Measurements from ENCODE around the gene SCAP. TPM values are rescaled to one million over a fixed set of nuclear protein-coding genes. Genes with fewer than 3 reads are reported as not detected.
A peak's percentile ranks its signal among the peaks of the same experiment; 100 is the strongest.
"Not testable (repeated sequence)": the region's sequence is repeated elsewhere in the genome, so short reads cannot be mapped to it uniquely, and the experiment has no call there.

The SCAP gene
- polyA plus RNA-seq, 2 donors = 36.4 to 50.2 TPM

- H3K27ac ChIP-seq (ENCODE audit: low read depth in 2 of 2, low read length in 1 of 2) = no peak overlapping the region
- WGBS, 2 donors = 84 to 91% methylated on average over 3 of the region's 3 CpGs
- no peaks in the 10 kb centered on the region for H3K4me1 ChIP-seq (ENCODE audit: control insufficient read depth in 2 of 2, insufficient read depth in 2 of 2, low read length in 1 of 2)
- no peaks in the 10 kb centered on the region for H3K27me3 ChIP-seq (ENCODE audit: control insufficient read depth in 1 of 2, insufficient read depth in 2 of 2, low read length in 2 of 2)
- H3K4me3 ChIP-seq (ENCODE audit: low read depth in 1 of 2, low read length in 2 of 2) = no peak overlapping the region
- H3K36me3 ChIP-seq (ENCODE audit: control insufficient read depth in 2 of 2, insufficient read depth in 2 of 2, low read length in 1 of 2) = no peaks in the 10 kb centered on the region
- no peaks in the 10 kb centered on the region for H3K9me3 ChIP-seq (ENCODE audit: control insufficient read depth in 2 of 2, insufficient read depth in 1 of 2, low read depth in 1 of 2, low read length in 1 of 2)
Observed at GRCh38 chr3:47485812-47486211, 10.1 kb upstream of the SCAP start.

DNA sequence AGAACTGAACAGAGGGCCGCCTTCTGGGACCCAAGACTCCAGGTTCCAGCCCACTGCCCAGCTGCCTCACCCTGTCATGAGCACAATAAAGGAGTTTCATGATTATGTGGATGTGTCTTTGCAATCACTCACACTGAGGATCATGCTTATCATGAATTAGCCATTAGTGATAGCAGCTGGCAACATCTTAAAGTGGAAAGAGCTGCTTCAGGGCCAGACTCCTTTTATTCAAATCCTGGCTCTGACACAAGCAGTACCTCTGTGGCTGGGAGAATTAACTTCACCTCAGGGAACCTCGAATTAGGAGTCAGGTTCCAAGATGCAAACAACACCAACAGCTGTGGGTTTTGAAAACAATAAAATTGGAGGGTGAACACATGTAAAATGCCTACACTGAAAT lies 6.6 kb upstream of the SCAP start:
- Histone ChIP-seq H3K27me3 (ENCODE audit: control insufficient read depth in 1 of 2, insufficient read depth in 2 of 2, low read length in 2 of 2) (no peaks in the 10 kb centered on the region), H3K4me1 (ENCODE audit: control insufficient read depth in 2 of 2, insufficient read depth in 2 of 2, low read length in 1 of 2) (no peaks in the 10 kb centered on the region), H3K36me3 (ENCODE audit: control insufficient read depth in 2 of 2, insufficient read depth in 2 of 2, low read length in 1 of 2) (no peaks in the 10 kb centered on the region), H3K9me3 (ENCODE audit: control insufficient read depth in 2 of 2, insufficient read depth in 1 of 2, low read depth in 1 of 2, low read length in 1 of 2) (no peaks in the 10 kb centered on the region), H3K4me3 (ENCODE audit: low read depth in 1 of 2, low read length in 2 of 2) (no peak overlapping the region), H3K27ac (ENCODE audit: low read depth in 2 of 2, low read length in 1 of 2) (no peak overlapping the region)
- 46 to 52% methylated on average over 2 of the region's 2 CpGs for WGBS, 2 donors

- not testable (repeated sequence) for H3K27me3 ChIP-seq (ENCODE audit: control insufficient read depth in 1 of 2, insufficient read depth in 2 of 2, low read length in 2 of 2); H3K9me3 ChIP-seq (ENCODE audit: control insufficient read depth in 2 of 2, insufficient read depth in 1 of 2, low read depth in 1 of 2, low read length in 1 of 2); H3K27ac ChIP-seq (ENCODE audit: low read depth in 2 of 2, low read length in 1 of 2); H3K4me3 ChIP-seq (ENCODE audit: low read depth in 1 of 2, low read length in 2 of 2); H3K4me1 ChIP-seq (ENCODE audit: control insufficient read depth in 2 of 2, insufficient read depth in 2 of 2, low read length in 1 of 2); H3K36me3 ChIP-seq (ENCODE audit: control insufficient read depth in 2 of 2, insufficient read depth in 2 of 2, low read length in 1 of 2)
- WGBS, 2 donors = 54 to 73% methylated on average over 4 of the region's 4 CpGs
Observed at GRCh38 chr3:47481763-47482162, 6.0 kb upstream of the SCAP start.

DNA sequence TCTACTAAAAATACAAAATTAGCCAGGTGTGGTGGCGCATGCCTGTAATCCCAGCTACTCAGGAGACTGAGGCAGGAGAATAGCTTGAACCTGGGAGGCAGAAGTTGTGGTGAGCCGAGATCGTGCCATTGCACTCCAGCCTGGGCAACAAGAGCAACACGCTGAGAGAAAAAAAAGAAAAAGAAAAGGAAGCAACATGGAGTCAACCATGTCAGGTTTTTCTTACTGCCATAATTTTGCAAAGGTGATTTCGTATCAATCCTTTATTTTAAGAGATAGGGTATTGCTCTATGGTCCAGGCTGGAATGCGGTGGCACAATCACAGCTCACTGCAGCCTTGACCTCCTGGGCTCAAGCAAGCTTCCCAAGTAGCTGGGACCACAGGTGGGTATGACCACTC lies 4.5 kb upstream of the SCAP start:
- not testable (repeated sequence) for H3K27ac ChIP-seq (ENCODE audit: low read depth in 2 of 2, low read length in 1 of 2); H3K27me3 ChIP-seq (ENCODE audit: control insufficient read depth in 1 of 2, insufficient read depth in 2 of 2, low read length in 2 of 2); H3K4me1 ChIP-seq (ENCODE audit: control insufficient read depth in 2 of 2, insufficient read depth in 2 of 2, low read length in 1 of 2); H3K9me3 ChIP-seq (ENCODE audit: control insufficient read depth in 2 of 2, insufficient read depth in 1 of 2, low read depth in 1 of 2, low read length in 1 of 2); H3K36me3 ChIP-seq (ENCODE audit: control insufficient read depth in 2 of 2, insufficient read depth in 2 of 2, low read length in 1 of 2); H3K4me3 ChIP-seq (ENCODE audit: low read depth in 1 of 2, low read length in 2 of 2)
- 93 to 95% methylated on average over 6 of the region's 6 CpGs for WGBS, 2 donors

GRCh38 chr3:47479826-47480160 lies 4.1 kb upstream of the SCAP start:
- Histone ChIP-seq H3K9me3 (ENCODE audit: control insufficient read depth in 2 of 2, insufficient read depth in 1 of 2, low read depth in 1 of 2, low read length in 1 of 2) (no peaks in the 10 kb centered on the region), H3K27ac (ENCODE audit: low read depth in 2 of 2, low read length in 1 of 2) (no peak overlapping the region), H3K4me3 (ENCODE audit: low read depth in 1 of 2, low read length in 2 of 2) (no peak overlapping the region), H3K27me3 (ENCODE audit: control insufficient read depth in 1 of 2, insufficient read depth in 2 of 2, low read length in 2 of 2) (no peaks in the 10 kb centered on the region), H3K36me3 (ENCODE audit: control insufficient read depth in 2 of 2, insufficient read depth in 2 of 2, low read length in 1 of 2) (no peaks in the 10 kb centered on the region), H3K4me1 (ENCODE audit: control insufficient read depth in 2 of 2, insufficient read depth in 2 of 2, low read length in 1 of 2) (peaks cover 3 to 4% of the 10 kb centered on the region in 2 donors)
- 94 to 96% methylated on average over 2 of the region's 2 CpGs for WGBS, 2 donors

- no peaks in the 10 kb centered on the region for H3K36me3 ChIP-seq (ENCODE audit: control insufficient read depth in 2 of 2, insufficient read depth in 2 of 2, low read length in 1 of 2)
- peaks cover 3 to 7% of the 10 kb centered on the region in 2 donors for H3K4me1 ChIP-seq (ENCODE audit: control insufficient read depth in 2 of 2, insufficient read depth in 2 of 2, low read length in 1 of 2)
- H3K27ac ChIP-seq (ENCODE audit: low read depth in 2 of 2, low read length in 1 of 2) = no peak overlapping the region
- no peaks in the 10 kb centered on the region for H3K27me3 ChIP-seq (ENCODE audit: control insufficient read depth in 1 of 2, insufficient read depth in 2 of 2, low read length in 2 of 2)
- H3K4me3 ChIP-seq (ENCODE audit: low read depth in 1 of 2, low read length in 2 of 2) = no peak overlapping the region
- no peaks in the 10 kb centered on the region for H3K9me3 ChIP-seq (ENCODE audit: control insufficient read depth in 2 of 2, insufficient read depth in 1 of 2, low read depth in 1 of 2, low read length in 1 of 2)
Observed at GRCh38 chr3:47478022-47478421, 2.3 kb upstream of the SCAP start.

DNA sequence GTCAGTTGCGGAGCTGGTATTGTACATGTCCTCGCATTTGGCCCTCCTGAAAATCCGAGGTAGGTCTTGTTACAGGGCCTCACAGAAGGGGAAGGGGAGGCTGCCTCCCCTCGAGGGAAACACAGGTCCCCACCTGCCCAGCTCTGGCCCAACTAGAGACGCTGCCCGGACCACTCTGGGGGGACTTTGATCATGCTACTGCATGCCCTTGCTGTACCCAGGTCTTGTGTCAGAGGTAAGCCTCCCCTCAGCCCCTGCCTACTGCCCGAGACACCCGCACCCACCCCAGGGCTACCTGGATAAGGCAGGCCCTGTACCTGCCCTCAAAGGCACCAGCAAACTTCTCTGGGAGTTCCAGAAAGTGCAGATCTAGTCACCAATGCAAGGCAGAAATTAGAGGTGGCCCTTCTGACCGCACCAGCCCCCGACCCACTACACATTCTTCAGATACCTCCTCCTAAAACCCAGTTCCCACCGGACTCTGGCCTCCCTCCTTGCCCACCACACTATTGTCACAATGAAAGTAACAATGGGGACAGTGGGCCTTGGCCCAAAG lies 981 bp upstream of the SCAP start:
- Histone ChIP-seq H3K36me3 (ENCODE audit: control insufficient read depth in 2 of 2, insufficient read depth in 2 of 2, low read length in 1 of 2) (no peaks in the 10 kb centered on the region), H3K4me1 (ENCODE audit: control insufficient read depth in 2 of 2, insufficient read depth in 2 of 2, low read length in 1 of 2) (peaks cover 3 to 10% of the 10 kb centered on the region in 2 donors), H3K4me3 (ENCODE audit: low read depth in 1 of 2, low read length in 2 of 2) (no peak overlapping the region), H3K9me3 (ENCODE audit: control insufficient read depth in 2 of 2, insufficient read depth in 1 of 2, low read depth in 1 of 2, low read length in 1 of 2) (no peaks in the 10 kb centered on the region), H3K27me3 (ENCODE audit: control insufficient read depth in 1 of 2, insufficient read depth in 2 of 2, low read length in 2 of 2) (no peaks in the 10 kb centered on the region), H3K27ac (ENCODE audit: low read depth in 2 of 2, low read length in 1 of 2) (no peak overlapping the region)
- WGBS, 2 donors = 86 to 88% methylated on average over 11 of the region's 11 CpGs

DNA sequence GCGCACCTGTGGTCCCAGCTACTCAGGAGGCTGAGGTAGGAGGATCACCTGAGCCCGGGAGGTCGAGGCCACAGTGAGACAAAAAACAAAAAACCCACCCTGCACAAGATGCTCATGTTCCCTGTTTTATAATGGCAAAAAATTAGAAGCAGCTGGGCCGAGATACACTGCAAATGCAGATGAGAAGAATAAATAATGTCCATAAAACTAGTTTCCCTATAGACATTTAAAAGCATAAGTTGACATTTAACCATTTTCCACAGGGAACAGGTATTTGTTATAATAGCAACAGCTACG lies 537 bp upstream of the SCAP start:
- Histone ChIP-seq H3K4me3 (ENCODE audit: low read depth in 1 of 2, low read length in 2 of 2) (peak overlapping the region; percentile 87 to 92), H3K27me3 (ENCODE audit: control insufficient read depth in 1 of 2, insufficient read depth in 2 of 2, low read length in 2 of 2) (no peaks in the 10 kb centered on the region), H3K36me3 (ENCODE audit: control insufficient read depth in 2 of 2, insufficient read depth in 2 of 2, low read length in 1 of 2) (no peaks in the 10 kb centered on the region), H3K9me3 (ENCODE audit: control insufficient read depth in 2 of 2, insufficient read depth in 1 of 2, low read depth in 1 of 2, low read length in 1 of 2) (no peaks in the 10 kb centered on the region), H3K4me1 (ENCODE audit: control insufficient read depth in 2 of 2, insufficient read depth in 2 of 2, low read length in 1 of 2) (peaks cover 3 to 10% of the 10 kb centered on the region in 2 donors), H3K27ac (ENCODE audit: low read depth in 2 of 2, low read length in 1 of 2) (peak overlapping the region in 1 of 2 donors; percentile 92)
- WGBS, 2 donors = 62 to 67% methylated on average over 5 of the region's 5 CpGs

- Histone ChIP-seq H3K9me3 (ENCODE audit: control insufficient read depth in 2 of 2, insufficient read depth in 1 of 2, low read depth in 1 of 2, low read length in 1 of 2) (no peaks in the 10 kb centered on the region), H3K27ac (ENCODE audit: low read depth in 2 of 2, low read length in 1 of 2) (peak overlapping the region; percentile 77 to 84), H3K36me3 (ENCODE audit: control insufficient read depth in 2 of 2, insufficient read depth in 2 of 2, low read length in 1 of 2) (no peaks in the 10 kb centered on the region), H3K27me3 (ENCODE audit: control insufficient read depth in 1 of 2, insufficient read depth in 2 of 2, low read length in 2 of 2) (no peaks in the 10 kb centered on the region), H3K4me1 (ENCODE audit: control insufficient read depth in 2 of 2, insufficient read depth in 2 of 2, low read length in 1 of 2) (peaks cover 6 to 10% of the 10 kb centered on the region in 2 donors), H3K4me3 (ENCODE audit: low read depth in 1 of 2, low read length in 2 of 2) (peak overlapping the region; percentile 87 to 92)
- WGBS, 2 donors = 0% methylated on average over 24 of the region's 24 CpGs
Observed at GRCh38 chr3:47475029-47475569, 642 bp downstream of the SCAP start.

DNA sequence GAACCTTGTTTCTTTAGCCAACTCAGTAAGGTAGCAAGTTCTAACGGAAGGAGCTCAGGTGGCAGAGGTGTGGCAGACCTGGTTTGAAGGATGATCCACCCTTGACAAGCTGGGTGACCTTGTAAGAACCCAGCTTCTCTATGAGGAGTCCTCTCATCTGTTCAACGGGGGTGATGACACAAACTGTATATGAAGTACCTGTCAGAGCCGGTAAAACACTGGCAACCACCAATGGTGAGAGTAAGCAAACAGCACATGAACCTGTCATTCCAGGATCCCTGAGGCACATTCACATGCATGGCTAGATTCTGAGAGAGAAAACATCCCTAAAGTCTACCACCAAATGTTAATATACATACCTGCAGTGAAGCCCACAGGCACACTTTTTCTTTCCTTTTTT lies 2.4 kb downstream of the SCAP start:
- Histone ChIP-seq H3K36me3 (ENCODE audit: control insufficient read depth in 2 of 2, insufficient read depth in 2 of 2, low read length in 1 of 2) (no peaks in the 10 kb centered on the region), H3K9me3 (ENCODE audit: control insufficient read depth in 2 of 2, insufficient read depth in 1 of 2, low read depth in 1 of 2, low read length in 1 of 2) (no peaks in the 10 kb centered on the region), H3K4me3 (ENCODE audit: low read depth in 1 of 2, low read length in 2 of 2) (no peak overlapping the region), H3K27ac (ENCODE audit: low read depth in 2 of 2, low read length in 1 of 2) (peak overlapping the region in 1 of 2 donors; percentile 20), H3K27me3 (ENCODE audit: control insufficient read depth in 1 of 2, insufficient read depth in 2 of 2, low read length in 2 of 2) (no peaks in the 10 kb centered on the region), H3K4me1 (ENCODE audit: control insufficient read depth in 2 of 2, insufficient read depth in 2 of 2, low read length in 1 of 2) (peaks cover 6 to 10% of the 10 kb centered on the region in 2 donors)
- WGBS, 2 donors = 39 to 54% methylated on average over 3 of the region's 3 CpGs
